ENCODE results near the gene PTPRQ.
"Not testable (repeated sequence)": the region's sequence is repeated elsewhere in the genome, so short reads cannot be mapped to it uniquely, and the experiment has no call there.

The PTPRQ gene

DNA sequence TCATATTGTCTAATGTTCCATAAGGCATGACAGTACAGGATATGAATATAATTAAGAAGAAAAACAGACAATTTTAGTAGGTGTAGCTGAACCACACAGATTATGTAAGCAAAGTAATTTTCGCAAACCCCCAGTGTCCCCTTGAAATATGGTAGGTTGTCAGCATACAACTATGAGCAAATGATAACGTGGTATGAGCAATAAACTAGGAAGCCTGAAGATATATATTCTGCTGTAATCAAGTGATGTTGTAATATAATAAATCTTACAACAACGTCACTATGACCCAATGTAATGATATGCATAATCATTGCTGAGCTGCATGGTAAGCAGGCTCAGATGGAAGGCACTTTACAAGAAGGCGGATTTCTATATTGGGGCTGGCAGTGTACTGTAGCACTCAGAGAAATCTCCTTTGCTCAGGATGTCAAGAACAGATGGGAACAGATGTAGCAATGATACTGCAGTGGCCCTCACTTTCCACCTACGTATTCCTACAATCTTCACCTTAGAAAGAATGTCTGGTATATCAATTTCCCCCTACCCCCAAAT is 215.6 kb downstream of the PTPRQ start:
- DNase-seq, result no peak

DNA sequence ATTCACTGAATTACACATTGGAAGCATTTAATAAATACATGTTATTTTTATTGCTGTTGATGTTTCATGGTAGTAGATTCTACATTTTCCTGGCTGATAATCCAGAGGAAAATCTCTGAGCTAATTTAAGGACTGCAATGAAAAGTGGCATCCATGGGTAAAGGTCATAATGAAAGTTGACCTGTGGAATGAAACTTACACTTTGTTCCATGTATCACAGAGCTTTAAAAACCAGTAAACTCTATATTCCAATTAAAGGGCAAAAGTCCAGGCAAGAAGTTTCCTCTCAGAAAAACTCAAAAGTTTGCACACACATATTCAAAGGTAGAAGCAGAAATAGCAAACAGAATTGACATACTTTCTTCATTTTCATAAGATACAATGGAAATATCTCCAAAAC is 218.6 kb downstream of the PTPRQ start:
- no peak for DNase-seq

DNA sequence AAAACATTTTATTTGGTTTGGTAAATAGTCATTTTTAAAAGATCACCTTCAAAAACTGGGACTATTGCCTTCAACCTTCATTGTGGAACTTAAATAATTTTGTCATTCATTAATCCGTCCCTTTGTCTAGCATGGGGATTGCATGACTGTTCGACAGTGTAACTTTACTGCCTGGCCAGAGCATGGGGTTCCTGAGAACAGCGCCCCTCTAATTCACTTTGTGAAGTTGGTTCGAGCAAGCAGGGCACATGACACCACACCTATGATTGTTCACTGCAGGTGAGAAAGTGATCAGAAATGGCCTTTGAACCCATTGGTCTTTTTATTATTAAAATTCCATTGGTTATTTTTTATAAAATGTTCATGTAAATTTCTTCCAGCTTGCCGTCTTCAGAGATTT is 226.2 kb downstream of the PTPRQ start:
- DNase-seq, result no peak

DNA sequence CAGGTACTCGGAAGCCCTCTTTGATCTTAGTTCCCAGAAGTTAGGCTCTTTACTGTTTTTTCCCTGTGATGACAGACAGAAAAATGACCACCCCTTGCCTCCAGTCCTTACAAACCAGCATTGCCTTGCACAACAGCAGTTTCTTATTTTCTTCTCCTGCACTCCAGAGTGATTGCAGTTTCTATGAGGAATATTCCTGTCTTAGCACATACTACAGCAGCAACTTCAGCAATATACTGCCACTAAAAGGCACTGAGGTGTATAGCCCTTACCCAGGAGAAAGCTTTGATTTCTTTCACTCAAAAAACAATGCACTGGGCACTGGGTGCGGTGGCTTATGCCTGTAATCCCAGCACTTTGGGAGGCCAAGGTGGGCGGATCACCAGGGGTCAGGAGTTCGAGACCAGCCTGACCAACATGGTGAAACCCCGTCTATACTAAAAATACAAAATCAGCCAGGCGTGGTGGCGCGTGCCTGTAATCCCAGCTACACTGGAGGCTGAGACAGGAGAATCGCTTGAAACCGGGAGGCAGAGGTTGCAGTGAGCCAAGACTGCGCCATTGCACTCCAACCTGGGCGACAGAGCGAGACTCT is 232.1 kb downstream of the PTPRQ start:
- not testable (repeated sequence) for DNase-seq

DNA sequence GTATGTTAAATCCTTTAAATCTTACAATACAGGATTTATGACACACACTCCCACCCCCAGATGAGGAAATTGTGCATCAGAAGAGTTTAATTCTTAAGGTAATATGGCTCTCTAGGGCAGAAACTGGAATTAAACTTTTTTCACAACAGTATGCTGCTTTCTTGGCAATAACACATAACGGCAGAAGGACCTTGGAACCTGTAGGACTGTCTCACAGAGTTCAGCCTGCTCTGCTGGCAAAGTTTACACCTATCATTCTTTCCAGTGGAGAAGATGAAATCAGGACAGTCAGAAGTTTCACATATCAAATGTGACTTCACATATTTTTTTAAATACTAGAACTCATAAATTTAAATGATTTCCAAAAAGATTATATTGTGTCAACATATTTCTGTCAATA is 232.8 kb downstream of the PTPRQ start:
- DNase-seq, result no peak

GRCh38 chr12:80677994-80678393 is 234.0 kb downstream of the PTPRQ start:
- DNase-seq, result no peak

- no peak for DNase-seq
Observed at GRCh38 chr12:80679346-80680131, 235.5 kb downstream of the PTPRQ start.

GRCh38 chr12:80681287-80681686 is 237.3 kb downstream of the PTPRQ start:
- DNase-seq, result no peak

- DNase-seq, result no peak
Observed at GRCh38 chr12:80681786-80682185, 237.8 kb downstream of the PTPRQ start.

GRCh38 chr12:80684077-80684495 is 240.1 kb downstream of the PTPRQ start:
- no peak for DNase-seq

- no peak for DNase-seq
Observed at GRCh38 chr12:80690090-80690489, 246.1 kb downstream of the PTPRQ start.

- no peak for DNase-seq
Observed at GRCh38 chr12:80690513-80690912, 246.5 kb downstream of the PTPRQ start.

- no peak for DNase-seq
Observed at GRCh38 chr12:80692114-80692513, 248.1 kb downstream of the PTPRQ start.

- DNase-seq, result no peak
Observed at GRCh38 chr12:80697270-80697887, 253.3 kb downstream of the PTPRQ start.

DNA sequence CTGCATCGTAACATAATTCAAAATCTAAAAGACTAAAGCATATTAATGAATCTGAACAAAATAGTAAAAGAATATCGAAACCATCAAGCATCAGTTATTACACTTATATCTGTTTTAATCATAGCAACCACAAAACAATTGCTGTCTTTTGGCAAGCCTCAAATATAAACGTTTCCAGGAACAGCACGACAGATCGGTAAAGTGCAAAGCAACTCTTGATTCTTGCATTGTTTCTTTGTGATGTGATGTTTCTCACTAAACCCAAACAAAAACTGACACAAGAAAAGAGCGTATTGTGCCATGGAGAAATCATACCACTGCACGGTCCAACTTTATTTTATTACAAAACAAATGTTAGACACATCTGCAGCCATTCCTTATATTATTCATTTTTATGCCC is 254.2 kb downstream of the PTPRQ start:
- no peak for DNase-seq

DNA sequence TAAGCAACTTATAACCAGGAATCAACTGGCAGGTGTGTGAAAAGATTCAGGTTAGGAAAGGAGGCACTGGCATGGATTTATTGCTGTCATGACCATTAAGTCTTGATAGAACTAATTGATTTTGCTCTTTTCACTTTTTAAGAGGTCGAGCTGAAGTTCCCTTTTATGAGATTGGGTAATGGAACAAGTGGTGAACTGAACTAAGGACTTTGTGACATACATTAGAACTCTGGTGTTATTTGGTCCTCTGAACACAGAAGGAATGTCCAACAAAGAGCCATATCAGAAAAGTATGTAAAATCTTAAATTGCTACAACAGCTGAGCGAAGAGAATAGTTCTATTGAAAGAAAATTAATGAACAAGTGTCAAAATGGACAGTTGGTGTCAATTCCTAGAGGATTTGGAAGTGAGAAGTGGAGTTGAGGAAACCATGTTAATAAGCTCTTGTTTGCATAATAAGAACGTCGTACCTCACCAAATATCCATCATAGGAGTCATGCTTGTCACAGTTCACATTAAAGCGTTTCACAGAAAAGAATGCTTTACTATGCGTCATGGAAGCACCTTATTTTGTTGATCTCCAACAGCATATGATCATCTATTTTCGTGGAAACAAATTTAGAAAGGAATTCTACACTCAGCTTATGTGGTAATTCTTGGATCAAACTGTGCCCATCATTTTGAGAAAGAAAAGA is 255.0 kb downstream of the PTPRQ start:
- DNase-seq, result no peak

DNA sequence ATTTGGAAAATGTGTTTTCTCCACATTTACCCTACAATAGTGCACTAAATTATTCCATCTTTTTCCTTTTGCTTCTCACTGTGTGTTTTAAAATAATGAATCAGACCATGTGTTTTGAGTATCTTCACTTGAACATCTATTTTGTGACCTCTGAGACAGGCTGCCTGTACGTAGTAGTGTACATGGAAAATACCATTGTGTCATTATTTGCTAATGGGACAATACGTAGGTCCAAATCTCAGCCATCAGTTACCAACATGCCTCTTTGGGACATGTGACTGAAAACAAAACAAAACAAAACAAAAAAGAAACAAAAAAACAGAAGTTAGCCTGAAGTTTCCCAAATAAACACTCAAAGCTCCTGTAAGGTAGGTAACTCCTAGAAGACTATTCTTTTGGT is 256.3 kb downstream of the PTPRQ start:
- no peak for DNase-seq

DNA sequence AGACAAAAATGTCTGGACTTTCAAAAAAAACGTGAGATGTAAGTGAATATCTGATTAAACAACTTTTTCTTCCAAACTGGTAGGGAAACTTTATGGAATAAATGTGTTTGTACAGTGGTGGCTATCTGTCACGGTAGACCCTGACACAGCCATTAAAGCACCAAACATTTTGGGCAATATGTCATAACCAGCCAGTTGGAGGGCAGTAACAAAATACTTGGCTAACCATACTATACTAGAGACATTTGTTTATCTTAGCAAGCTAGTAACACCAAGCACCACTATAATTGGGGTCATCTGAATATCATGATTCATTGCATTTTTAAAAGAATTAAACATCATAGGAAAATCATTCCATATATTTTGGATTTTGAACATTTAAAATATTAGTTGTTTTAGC is 257.4 kb downstream of the PTPRQ start:
- DNase-seq, result no peak

DNA sequence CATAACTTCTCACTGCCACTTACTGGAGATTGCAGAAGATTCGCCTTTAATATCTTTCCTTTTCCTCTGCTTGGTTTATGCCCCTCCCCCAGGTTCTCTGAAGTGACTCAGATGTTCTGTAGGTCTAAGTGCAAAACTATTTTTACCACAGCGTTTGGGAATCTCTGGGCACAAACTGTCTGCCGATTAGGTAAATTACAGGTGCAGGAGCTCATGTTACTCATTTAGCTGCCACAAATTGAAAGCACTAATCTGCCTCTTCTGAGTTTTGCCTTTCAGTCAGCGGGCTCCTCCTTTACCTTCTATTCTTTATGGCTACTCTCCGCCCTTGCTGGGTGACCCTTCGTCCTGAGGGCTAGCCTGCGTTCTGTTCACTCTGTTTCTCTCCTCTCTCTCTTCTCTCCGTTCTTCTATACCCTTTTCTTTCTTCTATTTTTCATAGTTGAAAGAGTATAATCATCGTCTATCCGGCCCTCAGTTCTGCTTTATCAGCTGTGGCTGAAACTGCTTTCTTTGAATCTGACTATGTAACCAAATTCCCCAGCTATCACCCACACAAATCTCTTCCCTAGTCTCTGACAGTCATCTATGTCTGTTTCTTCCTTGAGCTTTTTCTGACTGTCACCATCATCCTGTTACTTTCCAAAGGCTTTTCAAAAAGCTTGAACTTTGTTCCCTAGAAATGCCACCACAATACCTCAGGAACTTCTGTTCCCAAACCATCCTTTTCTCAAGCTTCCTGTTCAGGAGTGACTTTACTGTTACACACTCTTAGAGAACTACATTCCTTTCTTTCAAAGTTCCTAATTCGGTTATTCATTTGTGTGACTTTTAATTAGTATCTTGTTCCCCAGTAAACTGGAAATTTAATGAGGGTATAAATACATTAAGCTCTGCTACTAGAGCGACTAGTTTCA is 259.1 kb downstream of the PTPRQ start:
- DNase-seq, result no peak

DNA sequence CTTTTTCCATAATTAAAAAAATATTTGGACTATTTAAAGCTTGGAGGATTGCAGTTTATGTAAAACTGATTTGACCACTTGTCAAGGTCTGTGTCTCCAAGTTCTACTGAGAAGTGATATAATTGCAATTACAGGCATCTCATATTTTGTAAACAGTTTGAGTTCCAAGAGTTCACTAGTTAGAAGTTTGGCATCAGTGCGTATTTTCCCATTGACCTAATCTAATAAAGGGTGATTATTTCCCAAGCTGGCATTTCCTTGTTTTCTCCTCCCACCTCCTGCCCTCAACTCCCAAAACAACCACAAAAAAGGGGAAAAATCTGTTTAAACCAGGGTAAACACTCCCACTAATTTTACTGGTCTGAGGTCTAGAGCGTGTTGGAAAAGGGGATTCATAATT is 260.4 kb downstream of the PTPRQ start:
- no peak for DNase-seq

- DNase-seq, result no peak
Observed at GRCh38 chr12:80707126-80707829, 263.2 kb downstream of the PTPRQ start, which contains the start of gene MYF6. Gene MYF6, plus strand, starts transcription at chr12:80707634. Its CDS starts 86 bp downstream, at chr12:80707720.

Data from SIG-M5 (cell line).